Thyroid gland (tissue), 4 donors: ENCODE results near the gene CAPN5. TPM values are rescaled to one million over a fixed set of nuclear protein-coding genes. Genes with fewer than 3 reads are reported as not detected.

Experiments used
- DNase-seq, 2 donors: peaks; one replicate each; pipeline ENCODE4 v3.0.0-alpha.2; 2019
- H3K27ac ChIP-seq, 3 donors: fragments of 200-600 bp; sonication (generic); 1 replicate in 2 of 3; 2 replicates in 1 of 3; pipeline ENCODE4 v1.5.1; 2016 to 2019; ENCODE audit warnings: mild to moderate bottlenecking in 1 of 3, moderate library complexity in 1 of 3
- H3K27me3 ChIP-seq: fragments of 200-600 bp; sonication (generic); one replicate; pipeline ENCODE4 v1.5.1; 2019
- H3K36me3 ChIP-seq, 2 donors: fragments of 200-600 bp; sonication (generic); one replicate each; pipeline ENCODE4 v1.5.1; 2016 to 2019
- H3K4me1 ChIP-seq, 2 donors: fragments of 200-600 bp; sonication (generic); one replicate each; pipeline ENCODE4 v1.5.1; 2017 to 2019
- H3K4me3 ChIP-seq, 3 donors: fragments of 200-600 bp; sonication (generic); replicated peaks in 1 of 3; 1 replicate in 2 of 3; 2 replicates in 1 of 3; pipeline ENCODE4 v1.5.1; 2016; ENCODE audit warnings: mild to moderate bottlenecking in 1 of 3
- H3K9me3 ChIP-seq: fragments of 200-600 bp; sonication (generic); one replicate; pipeline ENCODE4 v1.5.1; 2017
- POLR2A ChIP-seq, 2 donors: fragments of 450-650 bp; IDR thresholded peaks; one replicate each; pipeline ENCODE4 v1.6.1; 2017; ENCODE audit warnings: antibody characterized with exemption in 2 of 2, mild to moderate bottlenecking in 2 of 2, moderate library complexity in 1 of 2
- WGBS, 2 donors: methylation state at CpG; one replicate each; pipeline ENCODE4 v1.1.5; 2017; 5-methylcytosine and 5-hydroxymethylcytosine counted together
- intact Hi-C: fragments of 100-400 bp; cut with DNase I; formaldehyde crosslinking; loops from one replicate; pipeline ENCODE4 v1.15.1; 2023
- total RNA-seq, 4 donors: library from RNA; depleted of rRNA; stranded (reverse); fragments of >200 nt; gene quantifications; one replicate each; pipeline ENCODE4 v1.2.3, GENCODE V29; 2016
- TF ChIP-seq, protein P1 (sequence below), 6 experiments: fragments of 200-600 bp in 3 of 6; fragments of 450-650 bp in 3 of 6; sonication (generic) in 3 of 6; IDR thresholded peaks; one replicate each; pipeline ENCODE4 v1.5.1; 2016 to 2019; ENCODE audit warnings: antibody characterized with exemption in 6 of 6, mild to moderate bottlenecking in 2 of 6, inconsistent platforms in 1 of 6, moderate library complexity in 1 of 6

CAPN5 gene
- total RNA-seq, 4 donors from 2014 or later, result 3.0 to 5.6 (median 4.1) TPM

- H3K4me3 ChIP-seq, result no peak overlapping the region
- intact Hi-C loops, result no loop called here
- H3K4me1 ChIP-seq, result no peaks in the 10 kb centered on the region
- DNase-seq, result no peak
- no peaks in the 10 kb centered on the region for H3K27me3 ChIP-seq
- H3K27ac ChIP-seq, result no peak overlapping the region
- H3K9me3 ChIP-seq, result no peaks in the 10 kb centered on the region
- H3K36me3 ChIP-seq, result no peaks in the 10 kb centered on the region
- TF ChIP-seq, protein P1, sequence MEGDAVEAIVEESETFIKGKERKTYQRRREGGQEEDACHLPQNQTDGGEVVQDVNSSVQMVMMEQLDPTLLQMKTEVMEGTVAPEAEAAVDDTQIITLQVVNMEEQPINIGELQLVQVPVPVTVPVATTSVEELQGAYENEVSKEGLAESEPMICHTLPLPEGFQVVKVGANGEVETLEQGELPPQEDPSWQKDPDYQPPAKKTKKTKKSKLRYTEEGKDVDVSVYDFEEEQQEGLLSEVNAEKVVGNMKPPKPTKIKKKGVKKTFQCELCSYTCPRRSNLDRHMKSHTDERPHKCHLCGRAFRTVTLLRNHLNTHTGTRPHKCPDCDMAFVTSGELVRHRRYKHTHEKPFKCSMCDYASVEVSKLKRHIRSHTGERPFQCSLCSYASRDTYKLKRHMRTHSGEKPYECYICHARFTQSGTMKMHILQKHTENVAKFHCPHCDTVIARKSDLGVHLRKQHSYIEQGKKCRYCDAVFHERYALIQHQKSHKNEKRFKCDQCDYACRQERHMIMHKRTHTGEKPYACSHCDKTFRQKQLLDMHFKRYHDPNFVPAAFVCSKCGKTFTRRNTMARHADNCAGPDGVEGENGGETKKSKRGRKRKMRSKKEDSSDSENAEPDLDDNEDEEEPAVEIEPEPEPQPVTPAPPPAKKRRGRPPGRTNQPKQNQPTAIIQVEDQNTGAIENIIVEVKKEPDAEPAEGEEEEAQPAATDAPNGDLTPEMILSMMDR (IDR thresholded peaks at IDR 0.05), result no peak
- TF ChIP-seq POLR2A (IDR thresholded peaks at IDR 0.05), result no peak
- WGBS, 2 donors, result 96% methylated on average over 3 of the region's 3 CpGs
Measured at GRCh38 chr11:77026221-77026620, 40.5 kb upstream of the CAPN5 start.

DNA sequence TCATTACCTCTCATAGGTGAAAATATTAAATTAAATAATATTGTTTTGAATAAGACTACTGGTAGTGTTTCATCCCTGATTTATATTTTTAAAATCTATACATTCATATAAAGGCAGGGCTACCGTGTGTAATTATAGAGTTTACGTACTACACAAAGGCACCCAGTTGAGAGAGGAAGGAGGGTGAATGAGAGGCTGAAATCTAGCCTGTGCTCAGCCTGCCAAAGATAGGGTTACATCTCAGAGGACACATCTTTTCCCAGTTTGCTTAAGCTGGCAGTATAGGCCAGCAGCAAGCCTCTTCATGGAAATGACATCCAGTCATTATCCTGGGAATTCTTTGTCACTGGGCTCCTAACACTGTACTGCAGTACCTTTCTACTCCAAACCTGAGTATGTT, 40.0 kb upstream of the CAPN5 start:
- Histone ChIP-seq H3K27me3 (no peaks in the 10 kb centered on the region), H3K27ac (no peak overlapping the region), H3K4me1 (no peaks in the 10 kb centered on the region), H3K4me3 (no peak overlapping the region), H3K36me3 (no peaks in the 10 kb centered on the region), H3K9me3 (no peaks in the 10 kb centered on the region)
- DNase-seq, result no peak
- TF ChIP-seq, protein P1 (IDR thresholded peaks at IDR 0.05), result no peak
- no peak for TF ChIP-seq POLR2A (IDR thresholded peaks at IDR 0.05)
- 87% methylated on average over 2 of the region's 2 CpGs for WGBS, 2 donors
- intact Hi-C loops, result no loop called here

DNA sequence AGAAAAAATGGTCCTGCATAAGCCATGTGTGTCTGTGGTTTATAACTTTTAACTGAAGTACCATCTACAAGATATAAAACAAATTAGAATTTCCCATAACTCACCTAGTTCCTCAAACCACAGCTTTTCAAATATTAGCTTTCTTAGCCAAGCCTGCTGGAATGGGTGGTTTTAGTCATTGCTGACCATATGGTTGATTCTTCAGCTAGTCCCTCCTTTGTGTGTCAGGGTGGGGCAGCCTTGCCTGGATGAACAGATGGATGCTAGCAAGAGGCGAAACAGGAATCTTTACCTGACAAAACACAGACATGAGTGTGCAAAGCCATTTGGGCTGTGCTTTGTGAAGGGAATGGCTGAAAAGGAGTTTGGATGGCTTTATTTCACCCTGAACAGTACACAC, 39.5 kb upstream of the CAPN5 start:
- H3K9me3 ChIP-seq, result no peaks in the 10 kb centered on the region
- no peaks in the 10 kb centered on the region for H3K4me1 ChIP-seq
- H3K27ac ChIP-seq, result no peak overlapping the region
- TF ChIP-seq, protein P1 (IDR thresholded peaks at IDR 0.05), result no peak
- no peak for TF ChIP-seq POLR2A (IDR thresholded peaks at IDR 0.05)
- intact Hi-C loops, result no loop called here
- no peaks in the 10 kb centered on the region for H3K27me3 ChIP-seq
- H3K4me3 ChIP-seq, result no peak overlapping the region
- H3K36me3 ChIP-seq, result no peaks in the 10 kb centered on the region
- WGBS, 2 donors, result 89 to 100% methylated on average over 1 of the region's 1 CpG
- no peak for DNase-seq

- intact Hi-C loops, result no loop called here
- WGBS, 2 donors, result 74 to 75% methylated on average over 7 of the region's 7 CpGs
Measured at GRCh38 chr11:77029829-77030228, 36.9 kb upstream of the CAPN5 start.

GRCh38 chr11:77030834-77031414, 35.8 kb upstream of the CAPN5 start:
- Histone ChIP-seq H3K4me1 (no peaks in the 10 kb centered on the region), H3K36me3 (no peaks in the 10 kb centered on the region), H3K4me3 (no peak overlapping the region), H3K9me3 (no peaks in the 10 kb centered on the region), H3K27me3 (no peaks in the 10 kb centered on the region), H3K27ac (no peak overlapping the region)
- TF ChIP-seq, protein P1 (IDR thresholded peaks at IDR 0.05), result no peak
- TF ChIP-seq POLR2A (IDR thresholded peaks at IDR 0.05), result no peak
- intact Hi-C loops, result no loop called here
- DNase-seq, result no peak
- WGBS, 2 donors, result 79 to 84% methylated on average over 11 to 12 of the region's 12 CpGs

More at GRCh38 chr11:77029829-77030228, 36.9 kb upstream of the CAPN5 start:
- no peaks in the 10 kb centered on the region for H3K9me3 ChIP-seq
- no peaks in the 10 kb centered on the region for H3K27me3 ChIP-seq
- TF ChIP-seq POLR2A (IDR thresholded peaks at IDR 0.05), result no peak
- TF ChIP-seq, protein P1 (IDR thresholded peaks at IDR 0.05), result no peak
- H3K4me3 ChIP-seq, result no peak overlapping the region
- no peak overlapping the region for H3K27ac ChIP-seq
- no peak for DNase-seq
- no peaks in the 10 kb centered on the region for H3K36me3 ChIP-seq
- no peaks in the 10 kb centered on the region for H3K4me1 ChIP-seq
